Stimulated activated CD4-positive, alpha-beta T cell treated with anti-CD3 and anti-CD28 coated beads, TNF-alpha, amount 100 ng/mL, for 4 hours (primary cell): ENCODE data around the gene ZCCHC14.
"Not testable (repeated sequence)": the region's sequence is repeated elsewhere in the genome, so short reads cannot be mapped to it uniquely, and the experiment has no call there.

Experiments
- DNase-seq, 3 experiments: peaks; one replicate each; pipeline ENCODE4 v3.0.0-alpha.2; 2020; ENCODE audit warnings: low read depth in 3 of 3

ZCCHC14 gene

DNA sequence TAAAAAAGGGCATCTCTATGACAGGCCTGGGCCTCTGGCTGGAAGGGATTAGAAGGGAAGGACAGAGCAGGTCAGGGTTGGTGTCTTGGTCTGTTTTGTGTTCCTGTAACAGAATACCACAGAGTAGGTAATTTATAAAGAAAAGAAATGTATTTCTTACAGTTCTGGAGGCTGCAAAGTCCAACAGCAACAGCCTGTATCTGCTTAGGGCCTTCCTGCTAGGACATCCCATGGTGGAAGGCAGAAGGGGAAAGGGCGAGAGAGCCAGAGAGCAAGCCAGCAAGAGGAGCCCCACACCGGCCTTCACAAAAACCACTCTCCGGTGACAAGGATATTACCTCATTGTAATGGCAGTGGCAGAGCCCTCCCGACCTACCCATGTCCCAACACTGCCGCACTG, 11.1 kb downstream of the ZCCHC14 start:
- DNase-seq = not testable (repeated sequence)

DNA sequence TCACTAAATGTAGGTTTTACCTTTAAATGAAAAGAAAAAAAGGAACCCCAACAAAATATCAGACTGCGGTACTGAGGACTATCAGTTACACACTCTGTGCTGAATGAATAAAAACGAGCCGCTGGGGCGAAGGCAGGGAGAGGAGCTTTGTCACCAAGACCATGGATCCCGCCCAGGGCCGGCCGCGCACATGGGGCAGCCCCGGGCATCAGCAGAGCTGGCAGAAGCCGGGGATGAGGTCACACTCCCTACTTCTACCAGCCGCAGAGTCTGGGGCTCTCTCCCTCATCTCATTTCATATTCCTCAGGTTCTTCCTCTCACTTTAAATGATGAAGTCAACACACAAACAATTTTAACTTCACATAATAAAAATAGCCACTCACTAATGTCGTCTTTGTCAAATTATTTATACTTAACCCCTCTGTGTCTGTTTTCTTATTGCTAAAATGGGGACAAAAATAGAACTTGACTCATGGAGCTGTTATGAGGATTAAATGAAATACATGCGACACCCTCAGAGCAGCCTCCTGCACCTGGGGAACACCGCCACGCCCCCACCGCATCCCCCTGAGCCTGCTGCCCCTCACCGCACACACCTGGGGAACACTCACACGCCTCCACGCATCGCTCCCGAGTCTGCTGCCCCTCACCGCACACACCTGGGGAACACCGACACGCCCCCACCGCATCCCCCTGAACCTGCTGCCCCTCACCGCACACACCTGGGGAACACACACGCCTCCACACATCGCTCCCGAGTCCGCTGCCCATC, 15.4 kb downstream of the ZCCHC14 start:
- DNase-seq = not testable (repeated sequence)

DNA sequence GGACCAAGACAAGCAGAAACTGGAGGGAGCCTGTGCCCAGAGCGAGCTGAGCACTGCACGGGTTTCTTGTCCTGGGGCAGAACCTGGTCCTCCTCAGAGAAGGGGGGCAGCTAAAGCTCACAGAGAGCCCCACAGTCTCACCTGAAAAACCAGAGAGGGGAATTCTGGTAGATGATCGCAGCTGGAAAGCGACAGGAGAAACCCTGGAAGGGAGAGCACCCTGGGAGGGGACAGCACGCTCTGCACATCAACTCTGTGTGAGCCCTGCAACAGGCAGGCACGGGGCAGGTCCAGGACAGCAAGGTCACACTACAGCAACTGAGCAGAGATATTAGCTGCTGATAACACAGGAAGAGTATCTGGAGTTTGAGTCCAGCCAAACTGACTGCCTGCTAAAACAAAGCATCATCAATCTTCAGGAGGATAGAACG, 18.2 kb downstream of the ZCCHC14 start:
- no peak for DNase-seq

DNA sequence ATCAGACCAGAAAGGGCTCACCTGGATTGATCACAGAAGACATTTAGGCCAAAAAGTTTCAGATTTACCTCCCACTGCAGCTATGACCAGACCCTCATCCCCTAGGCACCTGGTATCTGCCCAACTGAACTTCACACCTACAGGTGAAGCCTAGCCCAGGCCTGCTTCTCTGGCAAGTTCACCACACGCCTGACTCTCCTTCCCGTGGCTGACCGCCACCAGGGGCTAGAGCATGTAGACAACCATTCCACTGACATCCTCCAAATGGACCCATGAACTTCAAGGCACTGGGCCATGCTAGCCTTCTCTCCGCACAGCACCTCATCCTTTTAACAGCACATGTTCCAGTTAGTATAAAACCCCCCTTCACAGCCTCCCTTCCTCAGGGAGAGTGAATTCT, 18.8 kb downstream of the ZCCHC14 start:
- DNase-seq = no peak

DNA sequence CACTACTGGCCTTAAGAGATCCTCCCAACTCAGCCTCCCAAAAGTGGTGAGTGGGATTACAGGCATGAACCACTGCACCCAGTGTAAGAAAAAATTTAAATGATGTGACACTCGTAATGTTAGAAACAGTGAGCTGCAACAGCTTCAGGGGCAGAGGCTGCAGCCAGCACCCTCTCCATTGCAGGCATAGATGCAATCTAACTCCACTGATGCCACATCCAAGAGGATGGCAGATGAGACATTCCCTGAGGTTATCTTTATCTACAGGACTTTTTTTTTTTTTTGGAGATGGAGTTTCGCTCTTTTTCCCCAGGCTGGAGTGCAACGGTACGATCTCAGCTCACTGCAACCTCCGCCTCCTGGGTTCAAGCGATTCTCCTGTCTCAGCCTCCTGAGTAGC, 19.9 kb downstream of the ZCCHC14 start:
- DNase-seq = no peak

DNA sequence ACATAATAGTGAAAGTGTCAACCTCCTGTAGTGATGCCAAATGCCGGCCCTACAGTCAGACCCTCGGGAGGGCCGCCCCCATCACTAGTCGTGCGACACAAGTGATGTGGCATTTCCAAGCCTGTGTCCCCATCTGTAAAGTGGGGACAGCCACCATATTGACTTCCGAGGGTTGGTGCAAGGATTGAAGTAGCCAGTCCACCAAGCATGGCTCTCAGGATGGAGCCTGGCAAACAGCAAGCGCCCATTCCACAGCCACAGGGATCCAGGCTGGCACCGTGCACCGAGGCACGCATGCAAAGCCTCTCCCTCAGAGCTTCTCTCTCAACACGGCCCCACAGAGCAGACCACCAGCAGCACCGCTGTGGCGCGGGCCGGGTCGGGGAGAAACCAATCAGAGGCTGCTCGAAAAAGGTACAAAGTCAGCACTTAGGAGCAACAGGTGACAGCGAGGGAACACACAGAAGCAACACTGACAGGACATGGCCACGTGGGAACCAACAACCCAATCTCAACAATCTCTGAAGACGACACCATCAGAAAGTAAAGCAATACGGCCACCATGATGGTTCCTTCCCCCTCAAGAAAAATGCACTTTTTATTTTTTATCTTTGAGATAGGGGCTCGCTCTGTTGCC, 20.6 kb downstream of the ZCCHC14 start:
- no peak for DNase-seq

DNA sequence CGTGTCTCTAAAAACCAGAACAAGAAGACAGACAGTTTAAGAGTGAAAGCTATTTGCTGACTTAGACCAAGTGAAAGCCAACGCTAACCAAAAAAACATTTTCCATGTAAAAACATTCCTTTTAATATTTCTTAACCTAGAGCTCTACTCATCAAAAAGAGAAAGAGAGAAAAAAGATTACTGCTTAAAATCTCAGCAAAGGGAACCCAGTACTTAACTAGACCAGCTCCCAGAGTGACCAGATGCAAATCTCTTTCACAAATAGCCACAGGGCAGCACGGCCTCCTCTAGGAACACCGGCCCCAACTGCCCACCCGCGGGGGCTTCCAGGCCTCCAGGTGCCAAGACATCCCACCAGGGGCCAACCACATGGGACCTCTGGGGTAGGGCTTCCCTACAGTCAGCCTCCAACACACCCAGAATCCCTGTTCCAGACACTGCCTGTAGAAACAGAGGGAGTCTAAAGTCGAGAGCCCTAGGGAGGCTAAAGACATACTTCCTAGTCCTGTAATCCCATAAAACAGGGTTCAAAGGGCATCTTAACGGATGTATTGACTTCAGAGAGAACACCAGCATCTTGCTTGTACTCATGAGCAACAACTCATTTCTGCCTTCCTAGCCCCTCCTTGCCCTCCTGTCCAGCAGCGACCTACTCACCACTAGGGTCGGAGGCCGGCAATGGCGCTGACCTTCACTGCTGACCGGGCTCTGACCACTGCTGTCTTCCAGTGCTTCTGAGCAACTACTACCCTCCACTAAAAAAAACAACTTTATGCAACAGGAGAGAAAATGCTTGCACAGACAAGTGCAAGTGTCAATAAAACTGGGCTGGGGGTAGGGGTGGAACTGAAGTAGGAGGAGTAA, 21.3 kb downstream of the ZCCHC14 start:
- DNase-seq = no peak

DNA sequence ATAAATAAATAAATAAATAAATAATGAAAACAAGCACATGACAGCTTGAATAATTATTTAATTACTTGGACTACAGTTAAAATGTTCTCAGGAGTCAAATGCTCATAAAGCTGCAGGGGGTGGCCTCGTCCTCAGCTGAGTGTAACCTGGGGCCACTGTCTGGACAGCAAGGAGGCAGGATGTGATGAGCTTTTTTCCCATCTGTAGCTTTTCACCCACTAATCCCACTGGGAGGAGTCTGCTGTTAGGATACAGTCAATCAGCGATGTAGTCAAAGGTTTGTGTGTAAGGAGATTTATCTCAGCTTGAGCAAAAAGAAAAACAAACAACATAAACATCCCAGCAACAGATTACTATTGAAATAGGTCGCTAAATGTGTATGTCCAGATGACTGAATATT, 22.5 kb downstream of the ZCCHC14 start:
- no peak for DNase-seq

DNA sequence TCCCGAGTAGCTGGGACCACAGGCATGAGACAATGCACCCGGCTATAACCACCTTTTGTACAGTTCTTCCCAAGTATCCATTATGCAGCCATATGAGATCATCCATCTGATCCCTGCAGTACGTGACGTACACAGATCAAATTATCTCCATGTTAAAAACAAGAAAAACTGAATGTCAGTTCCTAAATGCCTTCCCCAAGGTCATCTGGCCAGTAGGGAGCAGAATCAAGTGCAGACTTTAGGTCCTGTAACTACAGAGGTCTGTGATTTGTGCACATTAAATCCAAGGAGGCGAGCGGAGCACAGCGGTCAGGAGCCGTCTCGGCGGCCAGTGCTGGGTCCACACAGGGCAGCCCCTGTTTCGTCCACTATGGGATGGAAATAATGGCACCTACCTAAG, 23.7 kb downstream of the ZCCHC14 start:
- no peak for DNase-seq

DNA sequence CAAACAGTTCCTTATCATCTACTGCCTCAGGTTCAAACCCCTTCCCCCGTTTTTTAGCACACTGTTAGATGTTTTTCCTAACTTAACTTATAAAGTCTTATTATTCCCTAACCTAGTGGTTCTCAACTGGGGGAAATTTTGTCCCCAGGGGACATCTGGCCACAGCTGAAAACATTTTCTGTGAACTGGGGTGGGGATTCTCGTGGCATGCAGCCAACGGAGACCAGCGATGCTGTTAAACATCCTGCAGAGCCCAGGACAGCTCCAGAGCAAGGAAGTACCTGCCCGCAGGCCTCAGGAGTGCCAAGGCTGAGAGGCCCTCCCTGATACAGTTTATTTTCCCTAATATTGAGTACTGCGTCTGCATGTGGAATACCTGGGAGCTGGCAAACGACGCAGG, 24.3 kb downstream of the ZCCHC14 start:
- DNase-seq = no peak

DNA sequence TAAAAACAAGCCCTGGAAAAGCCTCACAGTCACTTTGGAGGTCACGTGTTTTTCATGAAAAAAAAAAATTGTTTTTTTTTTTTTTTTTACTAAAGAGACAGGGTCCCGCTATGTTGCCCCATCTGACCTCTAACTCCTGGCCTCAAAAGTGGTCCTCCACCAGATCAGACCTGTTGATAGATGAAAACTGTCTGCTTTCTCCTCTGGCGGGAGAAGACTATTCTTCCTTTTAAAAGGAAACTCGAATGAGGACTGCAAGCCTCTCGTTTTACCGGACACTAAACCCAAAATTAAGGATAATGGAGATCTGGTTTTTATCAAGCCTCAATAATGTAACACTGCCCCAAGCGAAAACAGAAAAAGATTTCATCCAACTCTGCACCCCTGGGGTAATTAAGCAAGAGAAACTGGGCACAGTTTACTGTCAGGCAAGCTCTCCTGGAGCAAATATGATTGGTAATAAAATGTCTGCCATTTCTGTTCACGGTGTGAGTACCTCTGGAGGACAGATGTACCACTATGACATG, 25.8 kb downstream of the ZCCHC14 start:
- DNase-seq = no peak

DNA sequence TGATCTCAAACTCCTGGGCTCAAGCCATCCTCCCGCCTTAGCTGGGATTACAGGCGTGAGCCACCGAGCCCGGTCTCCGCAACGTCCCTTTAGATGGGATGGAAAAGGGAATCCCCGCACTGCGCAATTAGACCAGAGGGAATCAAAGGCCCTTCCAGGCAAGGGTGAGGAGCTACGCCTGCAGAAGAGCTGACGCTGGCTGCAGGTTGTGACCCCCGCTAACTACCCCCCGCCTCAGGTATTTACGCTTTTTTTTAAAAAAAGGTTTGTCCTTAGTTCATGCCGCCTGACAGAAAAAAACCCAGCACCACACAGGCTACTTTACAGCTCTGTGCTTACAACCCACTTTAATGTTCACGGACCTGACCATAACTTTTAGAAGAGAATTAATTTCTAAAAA, 26.9 kb downstream of the ZCCHC14 start:
- no peak for DNase-seq

DNA sequence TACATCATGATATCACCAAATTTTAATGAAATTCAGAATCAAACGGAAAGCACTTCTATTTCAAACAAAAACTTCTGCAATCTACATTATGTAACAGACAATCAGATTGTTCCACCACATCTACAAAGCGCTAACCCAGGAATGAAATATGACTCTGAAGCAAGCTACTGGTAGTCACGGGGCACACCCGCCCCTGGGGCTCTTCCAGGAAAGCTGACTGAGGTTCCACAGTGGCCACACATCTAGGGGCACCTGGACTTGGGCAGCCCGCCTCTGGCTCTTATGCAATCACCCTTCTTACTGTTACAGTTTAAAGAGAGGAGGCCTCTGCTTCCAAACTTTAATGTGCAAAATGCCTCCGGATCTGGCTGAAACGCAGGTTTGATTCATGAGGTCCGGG, 27.5 kb downstream of the ZCCHC14 start:
- DNase-seq = no peak

DNA sequence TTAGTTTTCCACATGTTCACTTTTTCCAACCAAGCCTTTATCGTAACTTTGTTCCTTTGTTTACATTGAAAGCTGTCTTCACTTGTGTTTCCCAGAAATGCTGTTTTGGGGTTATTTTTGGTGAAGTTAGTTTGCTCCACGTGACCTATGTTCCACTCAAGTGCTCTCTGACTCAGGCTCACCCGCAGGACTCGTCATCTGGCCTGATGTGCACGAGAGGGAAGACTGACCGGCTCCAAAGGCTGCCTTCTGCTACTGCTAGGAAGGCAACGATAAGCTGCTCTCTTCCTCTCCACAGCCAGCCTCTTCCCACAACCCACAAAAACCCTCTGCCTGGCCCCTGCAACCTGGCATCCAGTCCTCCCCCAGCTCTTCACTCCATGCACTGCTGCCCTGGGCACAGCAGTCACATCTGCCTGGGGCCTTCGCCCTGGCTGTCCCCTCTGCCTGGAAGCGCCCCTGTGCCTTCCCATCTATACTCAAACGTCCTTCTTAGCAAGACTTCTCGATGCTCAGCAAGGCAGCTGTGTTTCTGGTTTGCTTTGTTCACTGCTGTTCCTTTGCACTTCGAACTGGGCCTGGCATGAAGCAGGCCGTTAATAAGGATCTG, 28.0 kb downstream of the ZCCHC14 start:
- DNase-seq = no peak

DNA sequence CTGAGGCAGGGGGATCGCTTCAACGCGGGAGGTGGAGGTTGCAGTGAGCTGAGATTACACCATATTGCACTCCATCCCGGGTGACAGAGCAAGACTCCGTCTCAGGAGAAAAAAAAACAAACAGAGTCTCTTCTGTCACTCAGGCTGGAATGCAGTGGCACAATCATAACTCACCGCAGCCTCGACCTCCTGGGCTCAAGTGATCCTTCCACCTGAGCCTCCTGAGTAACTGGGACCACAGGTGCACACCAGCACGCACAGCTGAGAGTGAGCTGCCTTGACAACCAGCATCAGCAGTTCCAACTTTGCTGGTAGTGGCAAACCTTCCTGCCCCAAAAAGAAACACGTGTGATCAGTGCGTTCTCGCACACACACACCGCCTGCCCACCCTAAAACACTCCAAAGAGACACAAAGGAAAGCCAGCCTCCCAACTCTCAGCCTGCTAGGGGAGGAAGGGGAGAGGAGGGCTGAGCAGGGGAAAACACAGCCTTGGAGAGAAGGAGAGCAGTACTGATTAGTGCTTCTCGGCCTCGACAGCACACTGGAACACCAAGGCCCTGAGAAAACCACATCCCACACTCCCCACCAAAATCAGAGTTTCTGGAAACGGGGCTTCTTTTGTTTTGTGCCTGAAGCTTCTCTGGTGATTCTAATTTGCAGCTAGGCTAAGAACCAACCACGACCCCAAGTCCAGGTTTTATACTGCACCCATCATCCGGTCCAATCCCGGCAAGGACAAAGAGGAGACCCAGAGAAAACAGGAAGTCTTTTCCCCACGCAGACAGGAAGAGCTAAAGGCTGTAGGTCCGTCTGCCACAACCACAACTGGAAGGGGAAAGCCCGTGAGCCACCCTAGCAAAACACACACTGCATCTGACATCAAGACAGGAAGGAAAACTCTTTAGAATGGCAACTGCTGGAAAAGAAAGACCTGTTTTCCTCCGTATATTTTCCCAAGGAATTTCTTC, 28.8 kb downstream of the ZCCHC14 start:
- no peak for DNase-seq

DNA sequence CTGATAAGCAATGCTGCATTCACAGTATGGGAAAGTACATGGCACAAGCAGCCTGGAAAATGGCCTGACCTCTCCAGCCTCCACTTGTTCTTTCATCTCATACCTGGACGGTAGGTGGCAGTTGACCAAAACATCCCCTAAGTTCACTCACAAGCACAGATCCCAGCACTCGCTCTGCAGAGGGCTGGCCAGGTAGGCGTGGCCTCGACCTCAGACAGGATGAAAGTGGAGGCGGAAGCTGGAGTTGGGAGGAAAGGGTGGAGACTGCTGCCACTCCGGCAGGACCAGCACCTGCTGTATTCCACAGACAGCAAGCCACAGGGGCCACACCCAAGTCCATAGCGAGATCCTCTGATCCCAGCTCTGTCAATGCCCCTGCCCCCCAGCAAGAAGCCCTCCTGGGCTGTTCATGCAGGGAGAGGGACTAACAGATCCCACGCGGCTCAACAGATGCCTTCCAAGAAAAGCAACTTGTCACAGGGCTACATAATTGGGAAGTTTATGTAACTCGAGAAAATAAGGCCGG, 31.3 kb downstream of the ZCCHC14 start:
- DNase-seq = no peak

DNA sequence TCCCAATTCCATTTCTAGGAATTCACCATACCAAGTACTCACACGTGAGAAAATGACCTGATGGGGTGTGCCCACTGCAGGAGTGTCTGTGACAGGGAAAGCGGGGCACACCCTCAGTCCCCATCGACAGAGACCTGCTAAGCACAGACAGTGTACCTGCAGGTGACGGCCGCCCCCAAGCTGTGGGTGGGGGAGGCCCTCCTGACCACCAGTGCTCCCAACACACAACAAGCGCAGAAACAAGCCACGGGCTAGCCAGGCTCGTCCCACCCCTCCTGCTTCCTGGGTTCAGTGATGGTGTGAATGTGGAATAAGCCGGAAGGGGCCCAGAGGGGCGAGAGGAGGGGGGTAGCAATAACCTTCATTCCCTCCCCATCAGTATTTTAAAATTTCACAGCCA, 31.9 kb downstream of the ZCCHC14 start:
- no peak for DNase-seq

DNA sequence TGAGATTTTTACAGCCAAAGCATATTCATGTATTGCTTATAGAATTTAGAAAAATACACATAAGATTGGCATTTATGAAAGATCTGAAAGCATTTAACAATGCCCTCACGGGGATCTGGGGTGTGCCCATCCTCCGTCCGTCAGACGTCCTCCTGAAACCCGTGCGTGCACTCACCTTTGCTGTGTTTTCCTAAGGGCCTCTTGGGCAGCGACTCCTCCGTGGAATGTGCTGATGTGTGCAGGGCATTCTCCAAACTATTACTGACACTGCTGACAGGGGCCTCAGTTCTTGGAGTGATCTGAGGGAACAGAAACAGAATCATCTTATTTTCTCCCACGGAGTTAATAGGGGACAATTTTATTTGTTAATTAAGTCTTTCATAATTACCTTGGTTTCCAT, 33.0 kb downstream of the ZCCHC14 start:
- DNase-seq = no peak

DNA sequence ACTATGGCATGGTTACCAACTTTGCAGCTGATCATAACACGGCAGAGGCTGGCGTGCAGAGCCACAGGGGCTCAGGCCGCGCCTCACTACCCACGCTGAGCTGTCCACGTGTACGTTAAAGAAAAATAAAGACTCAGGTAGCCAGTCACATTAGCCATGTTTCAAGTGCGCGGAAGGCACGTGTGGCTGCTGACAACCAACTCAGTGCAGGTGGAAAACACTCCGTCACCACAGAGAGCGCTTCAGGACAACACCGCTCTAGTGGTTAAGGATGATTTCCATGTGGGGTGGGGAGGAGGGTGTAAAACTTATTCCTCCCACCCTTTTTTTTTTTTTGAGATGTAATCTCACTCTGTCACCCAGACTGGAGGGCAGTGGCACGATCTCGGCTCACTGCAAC, 33.8 kb downstream of the ZCCHC14 start:
- no peak for DNase-seq

DNA sequence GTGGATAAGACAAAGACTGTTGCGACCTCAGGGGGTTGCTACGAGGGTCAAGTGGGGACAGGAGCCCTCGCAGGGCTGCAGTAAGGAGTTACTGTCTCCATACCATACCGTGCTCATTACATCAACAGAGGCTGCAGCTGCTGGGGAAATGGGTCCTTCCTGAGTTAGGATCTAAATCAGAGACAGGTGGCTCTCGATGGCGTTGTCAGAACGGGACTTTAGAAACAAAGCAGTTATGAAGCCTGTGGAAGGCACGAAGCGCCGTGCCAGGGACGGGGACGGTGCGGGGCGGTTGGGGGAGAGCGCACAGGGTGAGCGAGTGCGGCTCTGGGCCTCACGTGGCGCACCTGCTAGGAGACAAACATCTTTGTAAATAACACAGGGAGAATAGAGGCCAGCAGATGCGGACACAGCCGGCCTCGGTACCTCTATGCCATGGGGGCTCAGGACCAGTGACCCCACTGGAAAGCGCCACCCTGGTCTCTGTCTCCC, 34.4 kb downstream of the ZCCHC14 start:
- no peak for DNase-seq
